ENCODE results near the gene MSL1. TPM values are rescaled to one million over a fixed set of nuclear protein-coding genes. Genes with fewer than 3 reads are reported as not detected.

The MSL1 gene
- total and polyA plus RNA-seq, 2 of the 13 experiments (the other 11 are each of a cell fraction or from before 2014, with no cell fraction given) = 63.8 to 88.5 TPM

DNA sequence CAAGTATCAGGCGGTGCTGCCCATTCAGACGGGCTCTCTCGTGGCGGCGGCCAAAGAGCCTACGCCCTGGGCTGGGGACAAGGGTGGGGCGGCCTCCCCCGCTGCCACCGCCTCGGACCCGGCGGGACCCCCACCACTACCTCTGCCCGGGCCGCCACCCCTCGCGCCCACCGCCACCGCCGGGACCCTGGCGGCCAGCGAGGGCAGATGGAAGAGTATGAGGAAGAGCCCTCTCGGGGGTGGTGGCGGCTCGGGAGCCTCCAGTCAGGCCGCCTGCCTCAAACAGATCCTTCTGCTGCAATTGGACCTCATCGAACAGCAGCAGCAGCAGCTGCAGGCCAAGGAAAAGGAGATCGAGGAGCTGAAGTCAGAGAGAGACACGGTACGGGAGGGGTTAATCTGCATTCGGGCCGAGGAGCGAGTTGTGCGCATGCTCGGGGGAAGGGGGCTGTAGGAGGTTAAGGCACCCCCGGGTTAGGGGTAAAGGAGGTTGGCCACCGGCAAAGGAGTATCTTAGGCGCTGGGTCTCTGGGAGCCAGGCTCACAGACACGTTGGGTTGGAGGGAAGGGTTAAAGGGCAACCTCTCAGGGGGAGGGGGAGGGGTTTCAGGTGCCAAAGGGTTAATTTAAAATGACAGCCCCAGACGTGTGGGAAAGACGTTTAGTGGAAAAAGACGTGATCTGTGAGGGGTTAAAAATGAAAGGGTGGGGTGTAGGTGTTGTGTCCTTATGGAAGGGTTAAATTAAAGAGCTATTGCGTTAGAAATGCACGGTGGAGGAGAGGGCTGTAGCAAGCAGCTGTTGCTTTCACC is 1.4 kb downstream of the MSL1 start (continued):
- TF ChIP-seq ZNF563 (CRISPR knock-in tag; IDR thresholded peaks at IDR 0.05) (peak; percentile 74), MXD4 (CRISPR knock-in tag; IDR thresholded peaks at IDR 0.05) (no peak), ZNF34 (CRISPR knock-in tag; IDR thresholded peaks at IDR 0.05; ENCODE audit: borderline replicate concordance) (no peak), ZNF235 (CRISPR knock-in tag; IDR thresholded peaks at IDR 0.05; ENCODE audit: borderline replicate concordance) (no peak), REPIN1 (CRISPR knock-in tag; IDR thresholded peaks at IDR 0.05; ENCODE audit: borderline replicate concordance, low read depth) (peak; percentile 56; the same call in 1 of the 2 replicates), DMAP1 (CRISPR knock-in tag; IDR thresholded peaks at IDR 0.05) (peak; percentile 49; the same call in 1 of the 2 replicates), SMAD3 (CRISPR knock-in tag; IDR thresholded peaks at IDR 0.05) (no peak), HNRNPK (IDR thresholded peaks at IDR 0.05; ENCODE audit: low read depth, low read length, poor library complexity, severe bottlenecking) (no peak), ZNF782 (CRISPR knock-in tag; IDR thresholded peaks at IDR 0.05; ENCODE audit: borderline replicate concordance) (no peak), NAIF1 (CRISPR knock-in tag; IDR thresholded peaks at IDR 0.05; ENCODE audit: borderline replicate concordance) (no peak)
- TF ChIP-seq, protein P1, sequence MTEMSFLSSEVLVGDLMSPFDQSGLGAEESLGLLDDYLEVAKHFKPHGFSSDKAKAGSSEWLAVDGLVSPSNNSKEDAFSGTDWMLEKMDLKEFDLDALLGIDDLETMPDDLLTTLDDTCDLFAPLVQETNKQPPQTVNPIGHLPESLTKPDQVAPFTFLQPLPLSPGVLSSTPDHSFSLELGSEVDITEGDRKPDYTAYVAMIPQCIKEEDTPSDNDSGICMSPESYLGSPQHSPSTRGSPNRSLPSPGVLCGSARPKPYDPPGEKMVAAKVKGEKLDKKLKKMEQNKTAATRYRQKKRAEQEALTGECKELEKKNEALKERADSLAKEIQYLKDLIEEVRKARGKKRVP (CRISPR knock-in tag; IDR thresholded peaks at IDR 0.05) = no peak
- TF ChIP-seq, protein P2, sequence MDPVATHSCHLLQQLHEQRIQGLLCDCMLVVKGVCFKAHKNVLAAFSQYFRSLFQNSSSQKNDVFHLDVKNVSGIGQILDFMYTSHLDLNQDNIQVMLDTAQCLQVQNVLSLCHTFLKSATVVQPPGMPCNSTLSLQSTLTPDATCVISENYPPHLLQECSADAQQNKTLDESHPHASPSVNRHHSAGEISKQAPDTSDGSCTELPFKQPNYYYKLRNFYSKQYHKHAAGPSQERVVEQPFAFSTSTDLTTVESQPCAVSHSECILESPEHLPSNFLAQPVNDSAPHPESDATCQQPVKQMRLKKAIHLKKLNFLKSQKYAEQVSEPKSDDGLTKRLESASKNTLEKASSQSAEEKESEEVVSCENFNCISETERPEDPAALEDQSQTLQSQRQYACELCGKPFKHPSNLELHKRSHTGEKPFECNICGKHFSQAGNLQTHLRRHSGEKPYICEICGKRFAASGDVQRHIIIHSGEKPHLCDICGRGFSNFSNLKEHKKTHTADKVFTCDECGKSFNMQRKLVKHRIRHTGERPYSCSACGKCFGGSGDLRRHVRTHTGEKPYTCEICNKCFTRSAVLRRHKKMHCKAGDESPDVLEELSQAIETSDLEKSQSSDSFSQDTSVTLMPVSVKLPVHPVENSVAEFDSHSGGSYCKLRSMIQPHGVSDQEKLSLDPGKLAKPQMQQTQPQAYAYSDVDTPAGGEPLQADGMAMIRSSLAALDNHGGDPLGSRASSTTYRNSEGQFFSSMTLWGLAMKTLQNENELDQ (CRISPR knock-in tag; IDR thresholded peaks at IDR 0.05; ENCODE audit: borderline replicate concordance) = no peak
- TF ChIP-seq, protein P3, sequence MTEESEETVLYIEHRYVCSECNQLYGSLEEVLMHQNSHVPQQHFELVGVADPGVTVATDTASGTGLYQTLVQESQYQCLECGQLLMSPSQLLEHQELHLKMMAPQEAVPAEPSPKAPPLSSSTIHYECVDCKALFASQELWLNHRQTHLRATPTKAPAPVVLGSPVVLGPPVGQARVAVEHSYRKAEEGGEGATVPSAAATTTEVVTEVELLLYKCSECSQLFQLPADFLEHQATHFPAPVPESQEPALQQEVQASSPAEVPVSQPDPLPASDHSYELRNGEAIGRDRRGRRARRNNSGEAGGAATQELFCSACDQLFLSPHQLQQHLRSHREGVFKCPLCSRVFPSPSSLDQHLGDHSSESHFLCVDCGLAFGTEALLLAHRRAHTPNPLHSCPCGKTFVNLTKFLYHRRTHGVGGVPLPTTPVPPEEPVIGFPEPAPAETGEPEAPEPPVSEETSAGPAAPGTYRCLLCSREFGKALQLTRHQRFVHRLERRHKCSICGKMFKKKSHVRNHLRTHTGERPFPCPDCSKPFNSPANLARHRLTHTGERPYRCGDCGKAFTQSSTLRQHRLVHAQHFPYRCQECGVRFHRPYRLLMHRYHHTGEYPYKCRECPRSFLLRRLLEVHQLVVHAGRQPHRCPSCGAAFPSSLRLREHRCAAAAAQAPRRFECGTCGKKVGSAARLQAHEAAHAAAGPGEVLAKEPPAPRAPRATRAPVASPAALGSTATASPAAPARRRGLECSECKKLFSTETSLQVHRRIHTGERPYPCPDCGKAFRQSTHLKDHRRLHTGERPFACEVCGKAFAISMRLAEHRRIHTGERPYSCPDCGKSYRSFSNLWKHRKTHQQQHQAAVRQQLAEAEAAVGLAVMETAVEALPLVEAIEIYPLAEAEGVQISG (CRISPR knock-in tag; IDR thresholded peaks at IDR 0.05) = peak; percentile 19; the same call in 1 of the 2 replicates
- TF ChIP-seq, protein P4, sequence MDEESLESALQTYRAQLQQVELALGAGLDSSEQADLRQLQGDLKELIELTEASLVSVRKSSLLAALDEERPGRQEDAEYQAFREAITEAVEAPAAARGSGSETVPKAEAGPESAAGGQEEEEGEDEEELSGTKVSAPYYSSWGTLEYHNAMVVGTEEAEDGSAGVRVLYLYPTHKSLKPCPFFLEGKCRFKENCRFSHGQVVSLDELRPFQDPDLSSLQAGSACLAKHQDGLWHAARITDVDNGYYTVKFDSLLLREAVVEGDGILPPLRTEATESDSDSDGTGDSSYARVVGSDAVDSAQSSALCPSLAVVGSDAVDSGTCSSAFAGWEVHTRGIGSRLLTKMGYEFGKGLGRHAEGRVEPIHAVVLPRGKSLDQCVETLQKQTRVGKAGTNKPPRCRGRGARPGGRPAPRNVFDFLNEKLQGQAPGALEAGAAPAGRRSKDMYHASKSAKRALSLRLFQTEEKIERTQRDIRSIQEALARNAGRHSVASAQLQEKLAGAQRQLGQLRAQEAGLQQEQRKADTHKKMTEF (CRISPR knock-in tag; IDR thresholded peaks at IDR 0.05) = peak; percentile 56; the same call in 1 of the 2 replicates
- TF ChIP-seq, protein P5, sequence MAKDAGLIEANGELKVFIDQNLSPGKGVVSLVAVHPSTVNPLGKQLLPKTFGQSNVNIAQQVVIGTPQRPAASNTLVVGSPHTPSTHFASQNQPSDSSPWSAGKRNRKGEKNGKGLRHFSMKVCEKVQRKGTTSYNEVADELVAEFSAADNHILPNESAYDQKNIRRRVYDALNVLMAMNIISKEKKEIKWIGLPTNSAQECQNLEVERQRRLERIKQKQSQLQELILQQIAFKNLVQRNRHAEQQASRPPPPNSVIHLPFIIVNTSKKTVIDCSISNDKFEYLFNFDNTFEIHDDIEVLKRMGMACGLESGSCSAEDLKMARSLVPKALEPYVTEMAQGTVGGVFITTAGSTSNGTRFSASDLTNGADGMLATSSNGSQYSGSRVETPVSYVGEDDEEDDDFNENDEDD (CRISPR knock-in tag; IDR thresholded peaks at IDR 0.05; ENCODE audit: borderline replicate concordance) = no peak
- TF ChIP-seq, protein P6, sequence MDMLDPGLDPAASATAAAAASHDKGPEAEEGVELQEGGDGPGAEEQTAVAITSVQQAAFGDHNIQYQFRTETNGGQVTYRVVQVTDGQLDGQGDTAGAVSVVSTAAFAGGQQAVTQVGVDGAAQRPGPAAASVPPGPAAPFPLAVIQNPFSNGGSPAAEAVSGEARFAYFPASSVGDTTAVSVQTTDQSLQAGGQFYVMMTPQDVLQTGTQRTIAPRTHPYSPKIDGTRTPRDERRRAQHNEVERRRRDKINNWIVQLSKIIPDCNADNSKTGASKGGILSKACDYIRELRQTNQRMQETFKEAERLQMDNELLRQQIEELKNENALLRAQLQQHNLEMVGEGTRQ (IDR thresholded peaks at IDR 0.05; ENCODE audit: low read depth, low read length) = no peak
- TF ChIP-seq, protein P6 (CRISPR knock-in tag; IDR thresholded peaks at IDR 0.05; ENCODE audit: borderline replicate concordance) = no peak
